HEK293T (cell line): ENCODE results near the gene CSH2.
A peak's percentile ranks its signal among the peaks of the same experiment; 100 is the strongest.
"Not testable (repeated sequence)": the region's sequence is repeated elsewhere in the genome, so short reads cannot be mapped to it uniquely, and the experiment has no call there.

ENCODE experiments used
- CTCF ChIA-PET: fragments of 350-600 bp; formaldehyde crosslinking; extraction: SDS; loops from one replicate; lab custom pipeline; 2021; ENCODE audit warnings: antibody characterized with exemption, inconsistent platforms; lab: Yijun Ruan, JAX
- POLR2A ChIA-PET: fragments of 350-600 bp; formaldehyde crosslinking; extraction: SDS; loops from one replicate; lab custom pipeline; 2020; ENCODE audit warnings: antibody characterized with exemption, inconsistent platforms; lab: Yijun Ruan, JAX
- DNase-seq: peaks from one replicate; pipeline ENCODE4 v3.0.0; 2012; ENCODE audit warnings: mixed read lengths; ENCODE audit errors: extremely low spot score
- ARNT ChIP-seq: fragments of 450-650 bp; IDR thresholded peaks from 2 replicates; pipeline ENCODE4 v1.6.1; 2017; ENCODE audit warnings: mild to moderate bottlenecking
- BHLHE40 ChIP-seq: fragments of 450-650 bp; IDR thresholded peaks from 2 replicates; pipeline ENCODE4 v1.6.1; 2016; ENCODE audit warnings: mild to moderate bottlenecking, moderate library complexity, borderline replicate concordance
- CTBP1 ChIP-seq: fragments of 450-650 bp; IDR thresholded peaks from 2 replicates; pipeline ENCODE4 v1.6.1; 2016; ENCODE audit warnings: borderline replicate concordance
- ELF4 ChIP-seq: fragments of 450-650 bp; IDR thresholded peaks from 2 replicates; pipeline ENCODE4 v1.6.1; 2017; ENCODE audit warnings: antibody characterized with exemption
- FOXA1 ChIP-seq: fragments of 450-650 bp; IDR thresholded peaks from 2 replicates; pipeline ENCODE4 v1.6.1; 2016; ENCODE audit warnings: mild to moderate bottlenecking
- FOXK2 ChIP-seq: fragments of 450-650 bp; IDR thresholded peaks from 2 replicates; pipeline ENCODE4 v1.6.1; 2016; ENCODE audit warnings: mild to moderate bottlenecking
- FOXM1 ChIP-seq: fragments of 450-650 bp; IDR thresholded peaks from 2 replicates; pipeline ENCODE4 v1.6.1; 2017; ENCODE audit warnings: mild to moderate bottlenecking, borderline replicate concordance
- HDGF ChIP-seq: fragments of 450-650 bp; IDR thresholded peaks from 2 replicates; pipeline ENCODE4 v1.6.1; 2017; ENCODE audit warnings: antibody characterized with exemption, borderline replicate concordance
- L3MBTL2 ChIP-seq: fragments of 450-650 bp; conservative IDR thresholded peaks from 2 replicates; pipeline ENCODE4 v1.6.1; 2016; ENCODE audit warnings: mild to moderate bottlenecking
- LEF1 ChIP-seq: fragments of 450-650 bp; IDR thresholded peaks from 2 replicates; pipeline ENCODE4 v1.6.1; 2017; ENCODE audit warnings: mild to moderate bottlenecking, borderline replicate concordance
- NFRKB ChIP-seq: fragments of 450-650 bp; IDR thresholded peaks from 2 replicates; pipeline ENCODE4 v1.6.1; 2016; ENCODE audit warnings: mild to moderate bottlenecking, moderate library complexity
- SP1 ChIP-seq: fragments of 450-650 bp; IDR thresholded peaks from 2 replicates; pipeline ENCODE4 v1.6.1; 2017
- SUZ12 ChIP-seq: fragments of 450-650 bp; IDR thresholded peaks from 2 replicates; pipeline ENCODE4 v1.6.1; 2016; ENCODE audit warnings: mild to moderate bottlenecking
- TARDBP ChIP-seq: fragments of 450-650 bp; IDR thresholded peaks from 2 replicates; pipeline ENCODE4 v1.6.1; 2016
- ZNF384 ChIP-seq: fragments of 450-650 bp; IDR thresholded peaks from 2 replicates; pipeline ENCODE4 v1.6.1; 2016
- TF ChIP-seq, protein P1 (sequence below): fragments of 450-650 bp; IDR thresholded peaks from 2 replicates; pipeline ENCODE4 v1.6.1; 2016

The CSH2 gene

GRCh38 chr17:63859257-63859656 is 14.2 kb downstream of the CSH2 start:
- POLR2A ChIA-PET: interaction anchor here (1.1 to 1.8 kb wide), 2 partner anchors 86 to 117 kb away, joined by 3 to 6 read pairs; partner anchors contain the start of genes CCDC47 and DDX42
- CTCF ChIA-PET: interaction anchor here (0.9 to 1.4 kb wide), 2 partner anchors 12 to 87 kb away, joined by 3 read pairs; no protein-coding TSS in a partner anchor

GRCh38 chr17:63856425-63856824 is 17.1 kb downstream of the CSH2 start:
- CTCF ChIA-PET: interaction anchor here (0.7 to 1.4 kb wide), 4 partner anchors 9 to 340 kb away, joined by 3 to 4 read pairs (median 4); no protein-coding TSS in a partner anchor
- POLR2A ChIA-PET, DNase-seq: not testable (repeated sequence)

More at GRCh38 chr17:63859257-63859656, 14.2 kb downstream of the CSH2 start:
- TF ChIP-seq LEF1: no peak
- TF ChIP-seq ELF4: no peak
- TF ChIP-seq ZNF384: no peak
- no peak for DNase-seq

GRCh38 chr17:63855185-63855584 is 18.3 kb downstream of the CSH2 start:
- ChIA-PET POLR2A (no interaction called here), CTCF (interaction anchor here (0.6 to 1.4 kb wide), 3 partner anchors 12 to 239 kb away, joined by 3 to 5 read pairs (median 4); no protein-coding TSS in a partner anchor)
- TF ChIP-seq ELF4: no peak
- no peak for TF ChIP-seq NFRKB
- no peak for TF ChIP-seq ARNT
- no peak for TF ChIP-seq HDGF
- no peak for TF ChIP-seq TARDBP
- no peak for DNase-seq

DNA sequence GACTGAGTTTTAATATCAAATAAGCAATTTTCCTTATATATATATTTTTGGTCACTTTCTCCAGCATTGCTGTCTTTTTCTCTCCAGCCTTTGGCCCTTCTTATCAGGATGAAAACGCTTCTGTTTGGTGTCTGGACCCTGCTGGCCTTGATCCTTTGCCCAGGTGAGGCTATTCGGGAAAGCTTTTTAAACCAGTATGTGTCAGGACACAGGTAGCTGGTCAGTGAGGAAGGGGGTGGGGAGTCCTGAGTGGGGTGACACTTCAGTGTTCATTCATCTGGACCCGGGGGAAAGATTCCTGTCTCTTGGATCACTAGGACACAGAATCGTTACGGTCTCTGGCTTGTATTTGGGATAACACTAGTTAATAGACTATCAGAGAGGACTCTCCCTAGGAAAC is 18.8 kb downstream of the CSH2 start:
- ChIA-PET CTCF (interaction anchor here (0.6 to 1.3 kb wide), 3 partner anchors 11 to 65 kb away, joined by 3 to 5 read pairs (median 4); no protein-coding TSS in a partner anchor), POLR2A (interaction anchor here (0.6 kb wide), 1 partner anchor 81 kb away, joined by 3 read pairs; the partner anchor contains the start of gene CCDC47)
- no peak for TF ChIP-seq SUZ12
- TF ChIP-seq LEF1: no peak
- TF ChIP-seq BHLHE40: no peak
- no peak for TF ChIP-seq NFRKB
- TF ChIP-seq TARDBP: no peak
- TF ChIP-seq ARNT: no peak
- TF ChIP-seq, protein P1, sequence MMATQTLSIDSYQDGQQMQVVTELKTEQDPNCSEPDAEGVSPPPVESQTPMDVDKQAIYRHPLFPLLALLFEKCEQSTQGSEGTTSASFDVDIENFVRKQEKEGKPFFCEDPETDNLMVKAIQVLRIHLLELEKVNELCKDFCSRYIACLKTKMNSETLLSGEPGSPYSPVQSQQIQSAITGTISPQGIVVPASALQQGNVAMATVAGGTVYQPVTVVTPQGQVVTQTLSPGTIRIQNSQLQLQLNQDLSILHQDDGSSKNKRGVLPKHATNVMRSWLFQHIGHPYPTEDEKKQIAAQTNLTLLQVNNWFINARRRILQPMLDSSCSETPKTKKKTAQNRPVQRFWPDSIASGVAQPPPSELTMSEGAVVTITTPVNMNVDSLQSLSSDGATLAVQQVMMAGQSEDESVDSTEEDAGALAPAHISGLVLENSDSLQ: no peak
- TF ChIP-seq FOXK2: no peak
- no peak for TF ChIP-seq CTBP1
- no peak for TF ChIP-seq HDGF
- no peak for TF ChIP-seq FOXM1
- no peak for TF ChIP-seq ZNF384
- TF ChIP-seq L3MBTL2: no peak
- TF ChIP-seq FOXA1: no peak
- no peak for TF ChIP-seq SP1
- TF ChIP-seq ELF4: no peak
- DNase-seq: no peak

GRCh38 chr17:63853260-63853659 is 20.2 kb downstream of the CSH2 start:
- ChIA-PET POLR2A (no interaction called here), CTCF (no interaction called here)
- TF ChIP-seq FOXK2: no peak
- TF ChIP-seq BHLHE40: no peak
- no peak for TF ChIP-seq FOXA1
- no peak for TF ChIP-seq ELF4
- TF ChIP-seq TARDBP: no peak
- no peak for TF ChIP-seq NFRKB
- no peak for TF ChIP-seq CTBP1
- no peak for TF ChIP-seq SUZ12
- no peak for TF ChIP-seq SP1
- no peak for TF ChIP-seq L3MBTL2
- no peak for TF ChIP-seq ARNT
- TF ChIP-seq ZNF384: no peak
- no peak for TF ChIP-seq FOXM1
- TF ChIP-seq LEF1: no peak
- DNase-seq: no peak

GRCh38 chr17:63850401-63850800 is 23.1 kb downstream of the CSH2 start:
- DNase-seq: no peak
- TF ChIP-seq NFRKB (no peak), CTBP1 (no peak), SP1 (no peak), FOXA1 (no peak), FOXK2 (no peak), ZNF384 (no peak), ARNT (no peak), BHLHE40 (no peak), HDGF (no peak), TARDBP (no peak), L3MBTL2 (no peak)
- TF ChIP-seq, protein P1: no peak
- ChIA-PET CTCF (no interaction called here), POLR2A (no interaction called here)

- no peak for TF ChIP-seq CTBP1
- no peak for TF ChIP-seq LEF1
- peak; percentile 97 for TF ChIP-seq BHLHE40
- TF ChIP-seq FOXK2: no peak
- no peak for TF ChIP-seq ZNF384
- TF ChIP-seq TARDBP: no peak; the same call in 1 of the 2 replicates
- no peak for TF ChIP-seq NFRKB
- peak; percentile 45; the same call in 1 of the 2 replicates for TF ChIP-seq ELF4
- TF ChIP-seq L3MBTL2: peak; percentile 100
- no peak for TF ChIP-seq FOXA1
- peak; percentile 96 for TF ChIP-seq FOXM1
- TF ChIP-seq SP1: no peak; the same call in 1 of the 2 replicates
- no peak for TF ChIP-seq SUZ12
- no peak for TF ChIP-seq HDGF
- DNase-seq: peak; percentile 95
- ChIA-PET CTCF (interaction anchor here (0.6 to 1.5 kb wide), 2 partner anchors 17 to 92 kb away, joined by 3 to 5 read pairs; no protein-coding TSS in a partner anchor), POLR2A (interaction anchor here (0.6 to 1.4 kb wide), 3 partner anchors 75 to 299 kb away, joined by 3 to 4 read pairs (median 3); partner anchors contain the start of genes CCDC47 and DDX42)
Observed at GRCh38 chr17:63848834-63849689, 24.4 kb downstream of the CSH2 start.
